Activated CD4-positive, alpha-beta T cell treated with anti-CD3 and anti-CD28 coated beads, Interleukin-2, amount 50 U/mL, for 1 hour (primary cell): ENCODE results near the gene ASMTL.
"Not testable (repeated sequence)": the region's sequence is repeated elsewhere in the genome, so short reads cannot be mapped to it uniquely, and the experiment has no call there.

Source experiments
- DNase-seq: peaks from one replicate; pipeline ENCODE4 v3.0.0-alpha.2; 2020

Gene ASMTL

DNA sequence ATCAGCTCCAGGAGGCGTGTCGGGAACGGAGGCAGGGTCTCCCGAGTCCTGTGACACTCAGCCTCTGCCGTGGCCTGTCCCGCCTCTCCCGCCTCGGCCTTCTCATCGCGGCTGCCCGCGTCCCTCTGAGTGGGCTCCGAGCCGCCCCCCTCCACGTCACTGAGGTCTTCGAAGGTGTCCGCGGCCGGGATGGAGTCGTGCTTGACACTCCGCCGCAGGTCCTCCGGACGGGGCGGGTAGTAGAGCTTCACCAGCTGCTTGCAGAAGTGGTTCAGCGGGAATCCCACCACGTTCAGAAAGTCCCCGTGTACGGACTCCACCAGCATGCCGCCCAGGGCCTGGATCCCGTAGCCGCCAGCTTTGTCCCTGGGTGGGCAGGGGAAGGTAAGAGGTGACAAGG lies 25.0 kb downstream of the ASMTL start:
- no peak for DNase-seq

DNA sequence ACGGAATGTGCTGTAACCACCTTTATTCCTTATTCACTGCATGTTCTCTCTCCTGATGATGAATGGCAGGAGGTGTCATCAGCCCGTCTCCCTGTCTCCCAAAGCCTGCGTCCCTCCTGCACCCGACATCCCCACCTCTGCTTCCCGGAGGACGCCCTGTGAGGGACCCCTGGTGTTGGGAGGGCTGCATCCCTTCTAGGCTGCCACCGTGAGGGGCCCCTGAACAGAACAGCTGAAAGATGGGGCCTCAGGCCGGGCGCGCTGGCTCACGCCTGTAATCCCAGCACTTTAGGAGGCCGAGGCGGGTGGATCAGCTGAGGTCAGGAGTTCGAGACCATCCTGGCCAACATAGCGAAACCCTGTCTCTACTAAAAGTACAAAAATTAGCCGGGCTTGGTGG lies 26.4 kb downstream of the ASMTL start:
- not testable (repeated sequence) for DNase-seq

DNA sequence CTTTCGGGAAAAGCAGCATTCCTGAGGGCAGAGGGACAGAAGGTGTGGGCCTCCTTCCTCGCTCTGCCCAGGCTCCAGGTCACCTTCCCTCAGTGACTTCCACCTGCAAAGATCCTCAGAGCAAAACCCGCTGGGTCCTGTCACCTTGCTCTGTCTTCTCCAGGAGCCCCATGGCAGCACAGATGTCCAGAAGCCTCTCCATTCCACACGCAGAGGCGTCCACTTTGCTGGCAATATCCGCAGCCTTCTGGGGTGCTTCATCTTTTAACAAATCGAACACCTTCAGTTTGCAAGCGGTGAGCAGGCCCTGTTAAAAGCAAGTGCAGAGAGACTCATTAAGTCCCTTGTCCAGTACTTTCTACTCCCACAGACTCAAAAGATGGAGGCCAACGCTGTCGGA lies 27.3 kb downstream of the ASMTL start:
- no peak for DNase-seq

DNA sequence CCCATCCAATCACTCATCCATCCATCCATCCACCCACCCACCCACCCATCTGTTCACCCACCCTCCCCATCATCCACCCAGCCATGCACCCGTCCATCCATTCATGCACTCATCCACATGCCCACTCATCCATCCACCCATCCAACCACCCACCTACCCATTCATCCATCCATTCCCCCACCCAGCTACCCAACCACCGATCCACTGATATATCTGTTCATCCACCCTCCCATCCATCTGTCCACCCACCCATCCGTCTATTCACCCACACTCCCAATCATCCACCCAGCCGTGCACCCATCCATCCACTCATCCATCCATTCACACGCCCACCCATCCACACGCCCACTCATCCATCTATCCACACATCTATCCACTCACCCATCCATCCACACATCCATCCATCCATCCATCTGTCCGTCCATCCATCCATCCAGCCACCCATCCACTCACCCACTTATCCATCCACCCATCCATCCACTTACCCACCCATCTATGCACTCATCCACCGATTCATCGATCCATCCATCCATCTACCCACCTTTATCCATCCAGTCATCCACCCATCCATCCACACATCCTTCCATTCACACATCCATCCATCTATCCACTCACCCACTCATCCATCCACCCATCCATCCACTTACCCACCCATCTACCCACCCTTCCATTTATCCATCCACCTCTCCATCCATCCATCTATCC lies 28.4 kb downstream of the ASMTL start:
- DNase-seq: no peak

DNA sequence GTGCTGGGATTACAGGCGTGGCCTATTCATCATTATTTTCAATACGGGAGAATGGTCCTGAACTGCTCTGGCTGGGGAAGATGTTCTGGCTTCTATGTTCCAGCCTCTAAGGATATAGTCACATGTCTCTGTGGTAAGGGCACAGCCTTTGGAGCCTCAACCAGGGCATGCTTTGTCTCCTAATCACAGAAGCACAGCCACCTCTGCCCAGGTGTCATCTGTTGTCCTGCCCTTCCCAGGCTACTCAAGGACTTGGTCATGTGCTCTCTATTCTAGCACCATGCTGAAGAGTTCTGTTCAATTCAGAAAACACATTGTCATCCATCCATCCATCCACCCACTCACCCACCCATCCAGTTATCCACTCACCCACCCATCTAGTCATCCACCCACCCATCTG lies 29.5 kb downstream of the ASMTL start:
- no peak for DNase-seq

DNA sequence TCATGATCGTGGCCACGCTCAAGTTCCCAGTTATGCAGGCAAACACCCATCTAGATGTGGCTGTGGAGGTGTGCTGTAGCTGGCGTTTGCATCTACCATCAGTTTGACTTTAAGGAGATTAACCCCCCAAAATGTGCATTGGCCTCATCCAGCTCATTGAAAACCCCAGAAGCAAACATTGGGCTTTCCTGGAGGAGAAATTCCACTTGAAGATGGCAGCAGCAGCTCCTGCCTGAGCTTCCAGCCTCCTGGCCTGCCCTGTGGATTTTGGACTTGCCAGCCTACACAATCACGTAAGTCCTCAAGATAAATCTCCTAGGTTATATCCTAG lies 30.6 kb downstream of the ASMTL start:
- DNase-seq: no peak

DNA sequence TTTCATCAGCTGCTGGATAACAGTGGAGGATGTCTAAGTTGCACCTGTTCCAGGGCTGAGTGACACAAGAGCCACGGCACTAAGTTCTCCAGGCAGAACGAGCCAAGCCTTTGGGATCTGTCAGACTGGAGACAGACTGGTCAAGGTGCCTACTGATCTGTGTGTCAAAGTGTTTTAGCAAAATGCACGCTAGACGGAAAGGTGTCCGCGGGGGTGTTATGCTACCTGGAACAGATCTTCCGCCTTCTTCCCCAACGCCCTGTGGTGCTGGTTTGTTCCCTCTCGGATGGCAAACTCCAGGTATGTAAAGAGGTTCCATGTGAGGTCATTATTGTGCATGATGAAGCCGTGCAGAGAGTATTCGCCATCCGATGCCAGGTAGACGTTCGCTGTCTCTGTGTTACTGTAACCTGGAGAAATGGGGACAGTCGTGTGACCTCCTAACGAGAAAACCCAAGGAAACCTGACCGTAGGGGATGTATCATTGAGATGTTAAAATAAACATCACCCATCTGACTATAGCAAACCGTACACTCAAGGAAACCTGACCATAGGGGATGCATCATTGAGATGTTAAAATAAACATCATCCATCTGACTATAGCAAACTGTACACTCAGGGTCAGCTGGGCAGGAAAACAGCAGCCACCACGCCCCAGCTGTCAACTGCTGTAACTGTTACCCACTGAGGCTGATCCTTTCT lies 31.1 kb downstream of the ASMTL start:
- DNase-seq: no peak

DNA sequence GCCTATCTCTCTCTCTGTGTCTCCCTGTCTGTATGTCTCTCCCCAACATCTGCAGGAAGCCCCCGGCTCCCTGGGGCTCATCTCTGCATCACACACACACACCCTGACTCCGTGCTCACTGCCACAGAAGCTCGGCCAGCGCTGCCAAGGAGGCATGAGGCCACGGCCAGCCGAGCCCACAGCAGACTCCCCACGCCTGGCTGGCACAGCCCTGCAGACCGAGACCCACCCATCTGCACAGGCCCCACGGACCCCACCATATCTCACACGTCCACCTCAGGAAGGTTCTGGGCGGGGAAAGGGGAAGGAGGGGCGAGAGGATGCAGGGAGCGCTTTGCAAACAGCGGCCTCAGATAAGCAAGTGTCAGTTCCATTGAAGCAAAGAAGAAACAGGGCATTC lies 32.3 kb downstream of the ASMTL start:
- no peak for DNase-seq

DNA sequence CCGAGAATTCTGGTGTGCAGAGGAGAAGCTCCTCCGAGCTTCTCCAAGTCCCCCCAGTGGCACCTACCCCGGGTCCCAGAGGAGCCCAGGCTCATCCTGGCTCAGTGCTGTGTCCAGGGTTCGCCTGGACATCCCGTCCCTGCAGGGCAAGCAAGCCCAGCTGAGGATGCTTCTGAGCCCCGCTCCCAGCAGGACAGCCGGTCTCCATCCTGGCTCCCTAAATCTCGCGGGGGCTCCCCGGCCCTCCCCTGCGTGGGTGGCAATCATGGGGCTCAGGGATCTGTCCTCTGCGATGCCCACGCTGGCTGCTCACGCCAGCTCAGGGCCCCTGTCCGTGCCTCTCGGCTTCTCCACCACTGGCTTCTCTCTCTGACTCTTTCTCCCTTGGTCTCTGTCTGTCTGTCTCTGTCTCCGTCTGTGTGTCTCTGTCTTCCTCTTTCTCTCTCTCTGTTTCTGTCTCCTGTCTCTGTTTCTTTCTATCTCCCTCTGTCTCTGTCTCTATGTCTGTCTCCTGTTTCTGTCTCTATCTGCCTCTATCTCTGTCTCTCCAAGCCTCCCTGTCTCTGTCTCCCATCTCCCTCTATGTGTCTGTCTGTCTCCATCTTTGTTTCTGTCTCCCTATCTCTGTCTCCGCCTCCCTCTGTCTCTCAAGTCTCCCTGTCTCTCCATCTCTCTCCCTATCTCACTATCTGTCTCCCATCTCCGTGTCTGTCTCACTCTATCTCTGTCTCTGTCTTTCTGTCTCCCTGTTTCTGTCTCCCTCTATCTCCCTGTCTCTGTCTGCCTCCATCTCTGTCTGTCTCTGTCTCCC lies 33.0 kb downstream of the ASMTL start:
- DNase-seq: no peak

DNA sequence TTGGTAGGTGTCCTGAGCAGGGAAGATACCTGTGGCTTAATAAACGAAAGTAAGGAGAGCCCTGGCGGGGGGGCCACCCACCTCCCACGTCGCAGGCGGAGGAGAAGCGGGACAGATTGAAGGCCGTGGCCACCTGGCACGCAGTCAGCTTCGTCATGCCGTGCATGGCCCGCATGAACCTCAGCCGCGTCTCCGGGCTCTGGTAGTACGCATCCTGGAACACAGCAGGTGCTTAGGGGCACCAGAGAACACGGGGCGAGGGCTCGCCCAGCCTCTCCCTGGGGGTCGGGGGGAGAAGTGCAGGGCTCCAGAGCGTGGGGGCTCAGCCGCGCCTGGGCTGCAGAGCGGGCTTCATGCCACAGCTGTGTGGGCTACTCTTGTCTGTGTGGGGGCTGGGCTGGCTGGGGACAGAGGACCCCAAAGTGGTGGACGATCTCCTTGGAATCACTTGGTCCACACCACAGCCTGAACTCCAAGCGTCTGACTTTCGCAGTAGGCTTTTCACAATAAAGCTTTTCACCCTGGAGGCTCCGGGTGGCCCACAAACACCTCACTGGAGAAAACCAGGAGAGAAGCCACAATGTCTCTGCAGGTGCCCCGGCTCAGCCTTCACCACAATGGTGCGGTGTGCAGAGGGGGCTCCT lies 33.7 kb downstream of the ASMTL start:
- no peak for DNase-seq

DNA sequence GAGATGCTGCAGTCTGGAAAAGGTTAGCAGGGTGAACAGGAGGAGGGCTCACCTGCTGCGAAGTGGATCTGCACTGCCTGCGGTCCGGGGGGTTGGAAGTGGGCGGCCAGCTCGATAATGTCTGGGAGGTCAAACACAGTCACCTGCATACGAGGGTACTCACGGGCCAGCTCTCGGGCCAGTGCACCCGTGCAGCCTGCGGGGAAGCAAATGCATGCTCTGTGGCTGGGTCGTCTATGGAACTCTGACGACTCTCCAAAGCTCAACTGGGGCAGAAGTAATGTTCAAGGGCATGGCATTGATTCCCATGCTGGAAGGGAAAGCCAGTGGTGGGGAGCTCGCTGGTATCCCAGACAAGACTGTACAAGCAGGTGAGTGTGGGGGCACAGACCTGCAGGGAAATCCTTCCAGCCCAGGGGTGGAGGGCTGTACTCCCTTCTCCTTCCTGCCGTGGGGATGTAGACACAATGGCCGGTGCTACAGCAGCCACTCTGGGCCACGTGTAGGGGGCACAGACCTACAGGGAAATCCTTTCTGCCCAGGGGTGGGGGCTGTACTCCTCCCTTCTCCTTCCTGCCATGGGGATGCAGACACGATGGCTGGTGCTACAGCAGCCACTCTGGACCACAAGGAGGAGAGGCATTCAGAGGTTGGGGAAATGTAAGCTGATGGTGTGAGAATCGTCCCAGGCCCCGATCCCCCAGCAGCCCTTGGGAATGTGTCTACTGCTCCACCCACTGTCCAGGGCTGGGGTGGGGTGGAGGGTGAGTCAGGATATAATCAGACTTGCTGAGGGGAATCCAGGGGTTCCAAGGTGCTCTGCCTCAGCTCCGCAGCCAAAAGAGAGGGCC lies 34.6 kb downstream of the ASMTL start:
- DNase-seq: no peak

DNA sequence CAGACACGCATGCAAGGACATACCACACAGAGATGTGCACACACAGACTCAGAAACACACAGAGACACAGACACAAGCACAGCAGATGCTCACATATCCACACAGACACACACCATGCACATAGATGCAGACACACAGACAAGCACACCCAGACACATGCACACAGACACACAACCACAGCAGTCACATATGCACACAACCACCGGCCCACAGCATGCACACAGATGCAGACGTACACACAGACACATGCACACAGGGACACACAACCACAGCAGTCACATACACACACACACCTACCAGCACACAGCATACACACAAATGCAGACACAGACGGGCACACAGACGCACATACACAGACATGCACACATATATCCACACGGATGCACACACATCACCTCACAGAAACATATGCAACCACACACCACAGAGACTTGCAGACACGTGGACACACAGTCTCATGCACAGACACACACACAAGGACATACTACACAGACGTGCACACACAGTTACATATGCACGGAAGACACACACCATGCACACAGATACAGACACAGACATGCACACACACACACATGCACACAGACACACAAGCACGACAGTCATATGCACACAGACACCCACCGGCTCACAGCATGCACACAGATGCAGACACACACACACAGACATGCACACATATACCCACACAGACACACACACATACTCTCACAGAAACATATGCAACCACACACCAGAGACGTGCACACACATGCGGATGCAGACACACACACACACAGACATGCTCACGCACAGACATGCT lies 35.5 kb downstream of the ASMTL start:
- no peak for DNase-seq

DNA sequence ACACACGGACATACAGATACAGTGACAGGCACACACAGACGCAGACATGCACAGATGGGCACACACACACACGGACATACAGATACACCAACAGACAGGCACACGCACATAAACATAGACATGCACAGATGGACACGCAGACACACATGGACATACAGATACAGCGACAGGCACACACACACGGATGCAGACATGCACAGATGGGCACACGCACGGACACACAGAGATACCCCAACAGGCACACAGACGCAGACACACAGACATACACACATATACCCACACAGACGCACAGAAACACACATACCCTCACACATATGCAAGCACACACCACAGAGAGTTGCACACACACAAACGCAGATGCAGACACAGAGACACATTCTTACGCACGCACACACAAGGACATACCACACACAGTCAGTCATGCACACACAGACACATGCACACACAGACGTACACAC lies 36.4 kb downstream of the ASMTL start:
- no peak for DNase-seq

DNA sequence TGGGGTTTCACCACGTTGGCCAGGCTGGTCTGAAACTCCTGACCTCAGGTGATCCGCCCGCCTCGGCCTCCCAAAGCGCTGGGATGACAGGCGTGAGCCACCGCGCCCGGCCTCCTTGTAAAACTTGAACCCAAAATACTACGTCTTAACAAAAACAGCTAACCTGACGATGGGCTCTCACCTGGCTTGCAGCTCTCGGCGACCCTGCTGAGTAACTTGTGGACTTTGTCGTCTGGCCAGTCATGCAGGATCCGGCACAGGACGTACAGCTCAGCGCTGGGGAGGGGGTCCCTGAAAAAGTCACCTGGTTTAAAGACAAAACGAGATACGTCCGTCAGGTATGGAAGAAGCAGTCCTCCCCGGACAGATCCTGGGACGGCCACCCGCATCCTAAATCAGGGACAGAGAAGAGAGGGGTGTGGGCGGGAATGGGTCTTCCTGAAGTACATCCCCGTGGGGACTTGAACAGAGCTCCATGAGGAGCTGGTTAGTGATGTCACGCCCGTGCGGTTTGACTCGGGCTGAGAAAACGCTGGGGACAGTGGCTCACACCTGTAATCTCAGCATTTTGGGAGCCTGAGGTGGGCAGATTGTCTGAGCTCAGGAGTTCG lies 40.1 kb downstream of the ASMTL start:
- no peak for DNase-seq

DNA sequence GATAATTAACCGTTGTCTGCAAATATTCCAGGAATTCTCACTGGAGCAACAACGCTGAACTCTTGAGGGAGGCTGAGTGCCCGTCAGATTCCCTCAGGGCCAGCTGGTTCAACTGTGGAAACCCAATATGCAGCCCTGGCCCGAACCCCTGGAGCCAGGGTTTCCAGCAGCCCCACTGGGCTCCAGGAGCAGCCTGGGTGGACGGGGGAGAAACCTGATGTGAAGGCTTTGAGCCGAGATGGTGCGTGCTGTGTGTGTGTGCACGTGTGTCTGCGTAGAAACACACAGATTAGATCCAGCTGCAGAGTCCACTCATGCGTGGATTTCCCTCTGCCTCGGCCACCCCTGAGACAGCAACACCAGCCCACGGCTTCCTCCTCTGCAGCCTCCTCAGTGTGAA lies 41.4 kb downstream of the ASMTL start:
- no peak for DNase-seq

DNA sequence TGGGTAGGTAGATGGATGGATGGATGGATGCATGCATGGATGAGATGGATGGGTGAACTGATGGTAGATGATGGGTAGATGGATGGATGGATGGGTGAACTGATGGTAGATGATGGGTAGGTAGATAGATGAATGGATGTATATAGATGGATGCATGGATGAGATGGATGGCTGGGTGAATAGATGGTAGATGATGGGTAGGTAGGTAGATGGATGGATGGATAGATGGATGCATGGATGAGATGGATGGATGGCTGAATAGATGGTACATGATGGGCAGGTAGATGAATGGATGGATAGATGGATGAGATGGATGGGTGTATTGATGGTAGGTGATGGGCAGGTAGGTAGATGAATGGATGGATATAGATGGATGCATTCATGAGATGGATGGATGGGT lies 45.7 kb downstream of the ASMTL start:
- DNase-seq: no peak

DNA sequence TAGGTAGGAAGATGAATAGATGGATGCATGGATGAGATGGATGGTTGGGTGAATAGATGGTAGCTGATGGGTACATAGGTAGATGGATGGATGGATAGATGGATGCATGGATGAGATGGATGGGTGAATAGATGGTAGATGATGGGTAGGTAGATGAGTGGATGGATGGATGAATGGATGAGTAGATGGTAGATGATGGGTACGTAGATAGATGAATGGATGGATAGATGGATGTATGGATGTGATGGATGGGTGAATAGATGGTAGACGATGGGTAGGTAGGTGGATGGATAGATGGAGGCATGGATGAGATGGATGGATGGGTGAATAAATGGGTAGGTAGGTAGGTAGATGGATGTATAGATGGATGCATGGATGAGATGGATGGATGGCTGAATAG lies 46.9 kb downstream of the ASMTL start:
- DNase-seq: not testable (repeated sequence)

DNA sequence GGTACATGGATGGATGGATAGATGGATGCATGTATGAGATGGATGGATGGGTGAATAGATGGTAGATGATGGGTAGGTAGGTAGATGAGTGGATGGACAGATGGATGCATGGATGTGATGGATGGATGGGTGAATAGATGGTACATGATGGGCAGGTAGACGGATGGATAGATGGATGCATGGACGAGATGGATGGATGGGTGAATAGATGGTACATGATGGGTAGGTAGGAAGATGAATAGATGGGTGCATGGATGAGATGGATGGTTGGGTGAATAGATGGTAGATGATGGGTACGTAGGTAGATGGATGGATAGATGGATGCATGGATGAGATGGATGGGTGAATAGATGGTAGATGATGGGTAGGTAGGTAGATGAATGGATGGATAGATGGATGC lies 48.8 kb downstream of the ASMTL start:
- DNase-seq: not testable (repeated sequence)

DNA sequence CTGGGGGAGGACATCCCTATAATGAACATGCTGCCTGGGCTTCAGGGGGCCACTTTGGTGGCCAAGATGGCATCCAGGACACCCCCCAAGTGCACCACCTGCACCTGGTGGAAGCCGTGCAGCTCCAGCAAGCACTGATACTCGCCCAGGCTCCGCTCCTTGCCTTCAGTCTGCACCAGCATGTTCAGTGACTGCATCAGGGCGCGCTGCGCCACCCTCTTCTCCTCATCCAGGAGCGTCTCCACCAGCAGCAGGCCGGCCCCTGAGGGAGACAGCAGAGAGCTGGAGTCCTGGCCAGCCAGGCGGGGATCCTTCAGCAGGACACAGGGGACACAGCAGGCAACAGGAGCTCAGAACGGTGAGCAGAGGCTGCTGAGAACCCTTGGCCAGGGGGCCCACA lies 49.5 kb downstream of the ASMTL start:
- no peak for DNase-seq

DNA sequence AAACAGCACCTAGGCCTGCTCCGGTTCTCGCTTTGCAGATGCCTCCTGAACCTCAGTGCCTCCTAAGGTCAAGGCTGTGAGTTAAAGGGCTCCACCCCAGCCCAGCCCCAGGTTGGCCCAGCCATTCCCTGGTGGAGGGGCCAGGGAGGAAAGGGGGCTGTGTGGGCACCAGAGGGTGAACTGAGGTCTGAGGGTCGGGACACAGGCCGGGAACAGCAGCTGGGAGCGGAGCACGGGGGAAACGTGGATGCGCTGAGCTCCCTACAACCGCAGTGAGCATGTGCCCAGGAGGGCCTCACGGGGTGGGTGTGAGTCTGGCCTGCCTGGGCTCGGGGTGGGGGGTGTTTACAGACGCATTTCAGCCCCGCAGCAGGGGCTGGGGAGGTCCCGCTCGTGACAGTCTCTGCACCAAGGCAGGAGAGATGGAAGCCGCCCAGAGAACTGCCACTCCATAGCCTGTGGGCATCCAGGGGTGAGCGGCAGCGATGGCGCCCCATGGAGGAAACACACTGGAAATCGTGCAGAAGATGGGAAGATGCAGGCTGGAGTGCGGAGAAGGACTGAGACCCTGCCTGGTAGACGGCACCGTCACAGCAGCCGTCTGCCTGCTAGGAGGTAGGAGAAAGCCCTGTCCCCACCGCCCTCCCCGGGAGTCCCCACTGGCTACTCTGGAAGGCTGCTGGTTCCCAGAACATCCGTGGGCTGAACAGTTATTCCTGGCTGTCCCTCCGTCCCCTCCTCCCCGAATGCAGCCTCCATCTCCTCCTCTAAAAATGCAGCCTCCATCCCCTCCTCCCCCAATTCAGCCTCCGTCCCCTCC lies 50.9 kb downstream of the ASMTL start:
- DNase-seq: no peak
